Kidney epithelial cell (primary cell): ENCODE data around the gene RRP8. TPM values are rescaled to one million over a fixed set of nuclear protein-coding genes. Genes with fewer than 3 reads are reported as not detected.

Experiments used
- DNase-seq: peaks from one replicate; pipeline ENCODE4 v3.0.0-alpha.2; 2010; ENCODE audit warnings: low read depth
- H3K27me3 ChIP-seq: 2 replicates; pipeline ENCODE4 v1.6.0; 2011; ENCODE audit warnings: low read length; ENCODE audit not compliant: control insufficient read depth, insufficient read depth
- H3K36me3 ChIP-seq: 2 replicates; pipeline ENCODE4 v1.5.1; 2011; ENCODE audit warnings: low read length; ENCODE audit not compliant: control insufficient read depth, insufficient read depth
- H3K4me3 ChIP-seq: 2 replicates; pipeline ENCODE4 v1.5.1; 2011; ENCODE audit warnings: low read depth, mild to moderate bottlenecking, control low read depth, low read length
- total RNA-seq: library from RNA; depleted of rRNA; stranded (reverse); fragments of >200 nt; gene quantifications from 2 replicates; pipeline ENCODE4 v1.2.3, GENCODE V29; 2015
- TF ChIP-seq, protein P1 (sequence below): IDR thresholded peaks from 2 replicates; pipeline ENCODE4 v1.5.1; 2011; ENCODE audit warnings: mild to moderate bottlenecking, moderate library complexity, low read length, control low read depth, inconsistent platforms; ENCODE audit not compliant: insufficient read depth, poor library complexity, severe bottlenecking

The RRP8 gene
- total RNA-seq, 1 donor from 2014 or later: 26.4 TPM

DNA sequence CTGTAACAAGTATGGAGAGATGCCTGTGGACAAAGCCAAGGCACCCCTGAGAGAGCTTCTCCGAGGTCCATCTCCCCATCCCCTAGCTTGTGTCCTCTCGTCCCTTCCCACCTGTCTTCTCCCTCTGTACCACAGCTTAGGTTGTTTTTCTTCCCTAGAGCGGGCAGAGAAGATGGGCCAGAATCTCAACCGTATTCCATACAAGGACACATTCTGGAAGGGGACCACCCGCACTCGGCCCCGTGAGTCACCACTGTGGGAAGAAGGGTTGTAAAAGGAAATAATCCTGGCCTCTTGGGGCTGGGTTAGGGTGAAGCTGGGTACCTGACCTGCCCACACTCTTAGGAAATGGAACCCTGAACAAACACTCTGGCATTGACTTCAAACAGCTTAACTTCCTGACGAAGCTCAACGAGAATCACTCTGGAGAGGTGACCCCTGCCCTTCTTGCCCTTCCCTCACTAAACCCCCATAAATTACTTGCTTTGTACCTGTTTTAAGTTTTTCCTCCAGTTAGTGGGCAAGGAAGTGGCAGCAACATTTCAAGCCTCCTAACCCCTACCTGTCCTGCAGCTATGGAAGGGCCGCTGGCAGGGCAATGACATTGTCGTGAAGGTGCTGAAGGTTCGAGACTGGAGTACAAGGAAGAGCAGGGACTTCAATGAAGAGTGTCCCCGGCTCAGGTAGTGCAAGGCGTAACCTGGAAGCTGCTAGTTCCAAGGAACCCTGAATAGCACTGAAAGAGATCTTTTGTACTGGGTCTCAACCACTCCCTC is 5.5 kb upstream of the RRP8 start:
- H3K27me3 ChIP-seq: no peaks in the 10 kb centered on the region
- no peak overlapping the region for H3K4me3 ChIP-seq
- TF ChIP-seq, protein P1, sequence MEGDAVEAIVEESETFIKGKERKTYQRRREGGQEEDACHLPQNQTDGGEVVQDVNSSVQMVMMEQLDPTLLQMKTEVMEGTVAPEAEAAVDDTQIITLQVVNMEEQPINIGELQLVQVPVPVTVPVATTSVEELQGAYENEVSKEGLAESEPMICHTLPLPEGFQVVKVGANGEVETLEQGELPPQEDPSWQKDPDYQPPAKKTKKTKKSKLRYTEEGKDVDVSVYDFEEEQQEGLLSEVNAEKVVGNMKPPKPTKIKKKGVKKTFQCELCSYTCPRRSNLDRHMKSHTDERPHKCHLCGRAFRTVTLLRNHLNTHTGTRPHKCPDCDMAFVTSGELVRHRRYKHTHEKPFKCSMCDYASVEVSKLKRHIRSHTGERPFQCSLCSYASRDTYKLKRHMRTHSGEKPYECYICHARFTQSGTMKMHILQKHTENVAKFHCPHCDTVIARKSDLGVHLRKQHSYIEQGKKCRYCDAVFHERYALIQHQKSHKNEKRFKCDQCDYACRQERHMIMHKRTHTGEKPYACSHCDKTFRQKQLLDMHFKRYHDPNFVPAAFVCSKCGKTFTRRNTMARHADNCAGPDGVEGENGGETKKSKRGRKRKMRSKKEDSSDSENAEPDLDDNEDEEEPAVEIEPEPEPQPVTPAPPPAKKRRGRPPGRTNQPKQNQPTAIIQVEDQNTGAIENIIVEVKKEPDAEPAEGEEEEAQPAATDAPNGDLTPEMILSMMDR: no peak
- no peak for DNase-seq
- H3K36me3 ChIP-seq: peaks cover 6% of the 10 kb centered on the region

DNA sequence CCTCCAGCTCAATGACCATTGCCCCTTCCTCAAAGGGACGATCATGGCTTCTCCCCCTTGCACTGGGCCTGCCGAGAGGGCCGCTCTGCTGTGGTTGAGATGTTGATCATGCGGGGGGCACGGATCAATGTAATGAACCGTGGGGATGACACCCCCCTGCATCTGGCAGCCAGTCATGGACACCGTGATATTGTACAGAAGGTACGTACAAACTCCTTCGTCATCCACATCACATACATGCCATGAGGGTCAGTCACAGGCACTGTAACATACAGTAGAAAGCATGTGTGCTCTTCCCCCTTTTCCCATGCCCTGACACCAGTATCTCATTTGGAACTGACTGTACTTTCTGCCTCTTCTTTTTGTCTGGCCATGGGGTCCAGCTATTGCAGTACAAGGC is 4.6 kb upstream of the RRP8 start:
- Histone ChIP-seq H3K4me3 (no peak overlapping the region), H3K36me3 (peaks cover 6% of the 10 kb centered on the region), H3K27me3 (no peaks in the 10 kb centered on the region)
- TF ChIP-seq, protein P1: no peak
- no peak for DNase-seq

DNA sequence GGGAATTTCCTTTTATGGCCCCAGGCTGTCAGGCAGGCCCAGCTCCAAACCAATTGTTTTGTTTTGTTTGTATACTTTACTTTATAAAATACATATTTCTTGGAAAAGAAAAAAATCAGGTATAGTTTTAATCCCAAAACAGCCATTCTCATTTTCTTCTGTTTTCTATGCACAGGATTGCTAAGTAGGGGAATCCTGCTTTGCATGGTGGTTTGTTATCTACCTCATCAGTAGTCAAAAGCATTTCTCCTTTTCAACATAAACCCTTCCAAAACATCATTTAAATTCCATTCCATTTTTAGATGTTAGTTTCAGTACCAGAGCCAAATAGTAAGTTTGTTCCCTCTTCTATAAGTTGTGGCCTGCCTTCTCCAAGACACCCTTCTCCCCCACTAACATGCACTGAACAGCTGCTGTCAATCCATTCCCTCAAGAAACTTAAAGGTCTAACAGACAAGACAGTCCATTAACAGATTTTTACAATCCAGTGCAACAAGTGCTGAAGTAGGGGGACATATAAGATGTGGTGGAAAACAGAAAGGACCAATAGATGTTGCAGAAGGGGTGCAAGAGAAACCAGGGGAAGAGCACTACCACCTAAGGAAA is 3.9 kb upstream of the RRP8 start:
- Histone ChIP-seq H3K4me3 (no peak overlapping the region), H3K27me3 (no peaks in the 10 kb centered on the region), H3K36me3 (peaks cover 6% of the 10 kb centered on the region)
- TF ChIP-seq, protein P1: no peak
- DNase-seq: no peak

DNA sequence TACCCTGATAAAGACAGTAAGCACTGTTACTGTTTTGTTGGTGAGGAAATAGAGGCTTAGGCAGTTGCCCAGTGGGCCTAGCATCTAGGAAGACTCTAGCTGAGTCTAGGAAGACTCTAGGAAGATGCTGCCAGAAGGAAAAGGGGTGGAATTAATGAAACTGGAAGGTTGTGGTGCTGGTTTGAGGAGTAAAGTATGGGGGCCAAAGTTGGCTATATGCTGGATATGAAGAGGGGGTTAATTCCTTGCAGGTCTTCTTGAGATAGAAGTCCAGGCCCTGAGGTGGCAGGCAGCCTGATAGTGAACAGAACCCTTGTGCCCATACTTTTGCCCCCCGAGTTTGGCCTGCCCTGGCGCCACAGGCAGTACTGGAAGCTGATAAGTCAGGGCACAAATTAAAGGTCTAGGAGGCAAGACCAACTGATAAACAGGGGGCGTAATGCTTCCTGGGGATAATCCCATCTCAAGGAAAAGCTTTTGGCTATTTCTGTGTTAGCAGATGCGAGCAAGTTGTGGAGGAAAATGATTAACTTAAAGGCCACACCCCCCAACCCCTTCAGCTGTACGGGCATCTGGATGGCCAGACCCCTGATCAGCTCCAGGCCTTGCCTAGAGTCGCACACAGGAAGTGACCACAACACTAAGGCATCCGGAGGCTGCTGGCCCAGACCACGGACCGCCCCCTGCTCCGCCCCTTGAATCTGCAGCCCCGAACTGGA is 3.2 kb upstream of the RRP8 start:
- H3K4me3 ChIP-seq: no peak overlapping the region
- peak; percentile 97 for DNase-seq

DNA sequence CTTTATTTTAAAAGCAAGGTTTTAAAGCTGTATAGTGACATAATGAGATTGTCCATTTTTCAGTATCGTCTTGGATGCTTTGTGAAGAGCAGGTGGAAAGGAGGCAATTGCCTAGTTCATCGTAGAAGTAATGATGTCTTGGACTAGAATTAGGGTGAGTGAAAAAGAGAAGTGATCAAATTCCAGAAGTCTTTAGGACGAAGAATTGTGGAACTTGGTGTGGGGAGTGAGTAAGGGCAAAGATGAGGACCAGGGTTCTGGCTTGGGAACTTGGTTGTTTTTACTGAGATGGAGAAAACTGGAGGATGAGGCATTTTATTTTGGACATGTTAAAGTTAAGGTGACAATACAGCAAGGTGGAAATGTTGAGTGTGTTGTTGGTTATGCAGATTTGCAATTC is 1.4 kb upstream of the RRP8 start:
- Histone ChIP-seq H3K4me3 (peak overlapping the region; percentile 73), H3K27me3 (no peaks in the 10 kb centered on the region), H3K36me3 (peaks cover 5% of the 10 kb centered on the region)
- TF ChIP-seq, protein P1: no peak
- DNase-seq: no peak

More for the DNA sequence above, 3.2 kb upstream of the RRP8 start:
- TF ChIP-seq, protein P1: no peak
- Histone ChIP-seq H3K36me3 (peaks cover 6% of the 10 kb centered on the region), H3K27me3 (no peaks in the 10 kb centered on the region)
